A549 (cell line): ENCODE measurements around the gene PDGFC.

Experiments
- BHLHE40 ChIP-seq: IDR thresholded peaks from 2 replicates; pipeline ENCODE4 v1.6.1; 2012; ENCODE audit warnings: low read depth, low read length, inconsistent platforms
- EP300 ChIP-seq, 2 experiments: fragments of >200 bp; sonication (Bioruptor Twin); formaldehyde crosslinking; IDR thresholded peaks; 2 replicates in 1 of 2; 3 replicates in 1 of 2; pipeline ENCODE4 v1.6.1; 2016 to 2017
- FOSL2 ChIP-seq, 2 experiments: fragments of 450-650 bp in 1 of 2; fragments of >200 bp in 1 of 2; sonication (Bioruptor Twin) in 1 of 2; formaldehyde crosslinking; IDR thresholded peaks; 2 replicates each; pipeline versions ENCODE4 v1.5.0 to v1.6.1; 2016 to 2020; ENCODE audit warnings: mild to moderate bottlenecking in 1 of 2, moderate library complexity in 1 of 2
- GATA3 ChIP-seq: IDR thresholded peaks from 2 replicates; pipeline ENCODE4 v1.6.1; 2012; ENCODE audit warnings: borderline replicate concordance
- HOXA7 ChIP-seq: fragments of 250-450 bp; sonication (Bioruptor Pico); IDR thresholded peaks from 2 replicates; pipeline ENCODE4 v1.5.0; 2020; ENCODE audit warnings: mild to moderate bottlenecking, moderate library complexity
- KDM5A ChIP-seq: fragments of 200-600 bp; sonication (generic); IDR thresholded peaks from 2 replicates; pipeline ENCODE4 v1.6.1; 2016; ENCODE audit warnings: antibody characterized with exemption, mild to moderate bottlenecking
- MAFK ChIP-seq: fragments of 450-650 bp; IDR thresholded peaks from 2 replicates; pipeline ENCODE4 v1.6.1; 2014; ENCODE audit not compliant: partially characterized antibody
- MYC ChIP-seq: IDR thresholded peaks from 2 replicates; pipeline ENCODE4 v1.6.1; 2012; ENCODE audit warnings: mild to moderate bottlenecking, inconsistent platforms, low read length, improper control_type of control experiment, borderline replicate concordance
- POLR2A ChIP-seq: IDR thresholded peaks from 2 replicates; pipeline ENCODE4 v1.6.1; 2012; ENCODE audit warnings: mild to moderate bottlenecking, low read length
- RFX5 ChIP-seq: fragments of 450-650 bp; IDR thresholded peaks from 2 replicates; pipeline ENCODE4 v1.7.1; 2014; ENCODE audit warnings: antibody characterized with exemption, mild to moderate bottlenecking, moderate library complexity
- ZNF302 ChIP-seq: fragments of 250-450 bp; sonication (Bioruptor Pico); IDR thresholded peaks from 2 replicates; pipeline ENCODE4 v1.9.0; 2021; ENCODE audit warnings: inconsistent platforms, mild to moderate bottlenecking, moderate library complexity
- TF ChIP-seq, protein P1 (sequence below): fragments of >200 bp; sonication (Bioruptor Twin); formaldehyde crosslinking; IDR thresholded peaks from 3 replicates; pipeline ENCODE4 v1.5.1; 2016
- TF ChIP-seq, protein P2 (sequence below): fragments of 450-650 bp; IDR thresholded peaks from 2 replicates; pipeline ENCODE4 v1.6.1; 2014; ENCODE audit warnings: antibody characterized with exemption

DNA sequence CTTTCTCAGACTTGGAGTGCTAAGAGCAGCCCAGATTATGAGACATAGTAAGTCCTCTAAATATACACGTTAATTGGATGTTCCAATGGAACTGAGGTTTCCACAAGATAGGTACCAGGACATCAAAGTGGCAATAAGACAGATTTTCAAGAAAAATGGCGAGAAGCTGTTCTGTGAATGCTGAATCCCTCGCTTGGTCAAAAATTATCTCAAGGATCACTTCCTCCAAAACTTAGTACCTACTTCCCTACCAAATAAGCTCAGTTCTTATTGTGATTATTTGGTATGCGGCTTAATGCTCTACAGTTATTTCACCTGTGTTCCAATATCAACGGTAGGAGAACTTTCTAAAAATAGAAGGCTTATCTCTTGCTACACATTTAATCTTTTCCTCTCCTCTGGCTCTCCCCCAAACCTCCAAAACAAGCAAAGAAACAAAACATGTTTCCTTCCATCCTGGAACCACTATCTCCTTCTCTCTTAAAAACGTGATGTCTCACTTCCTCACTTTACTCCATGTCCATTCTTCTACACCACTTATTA is 14.7 kb downstream of the PDGFC start:
- no peak for TF ChIP-seq FOSL2 (IDR thresholded peaks at IDR 0.05)
- no peak for TF ChIP-seq FOSL2 (CRISPR knock-in tag; IDR thresholded peaks at IDR 0.05)
- TF ChIP-seq EP300 (IDR thresholded peaks at IDR 0.05) = no peak
- TF ChIP-seq, protein P1, sequence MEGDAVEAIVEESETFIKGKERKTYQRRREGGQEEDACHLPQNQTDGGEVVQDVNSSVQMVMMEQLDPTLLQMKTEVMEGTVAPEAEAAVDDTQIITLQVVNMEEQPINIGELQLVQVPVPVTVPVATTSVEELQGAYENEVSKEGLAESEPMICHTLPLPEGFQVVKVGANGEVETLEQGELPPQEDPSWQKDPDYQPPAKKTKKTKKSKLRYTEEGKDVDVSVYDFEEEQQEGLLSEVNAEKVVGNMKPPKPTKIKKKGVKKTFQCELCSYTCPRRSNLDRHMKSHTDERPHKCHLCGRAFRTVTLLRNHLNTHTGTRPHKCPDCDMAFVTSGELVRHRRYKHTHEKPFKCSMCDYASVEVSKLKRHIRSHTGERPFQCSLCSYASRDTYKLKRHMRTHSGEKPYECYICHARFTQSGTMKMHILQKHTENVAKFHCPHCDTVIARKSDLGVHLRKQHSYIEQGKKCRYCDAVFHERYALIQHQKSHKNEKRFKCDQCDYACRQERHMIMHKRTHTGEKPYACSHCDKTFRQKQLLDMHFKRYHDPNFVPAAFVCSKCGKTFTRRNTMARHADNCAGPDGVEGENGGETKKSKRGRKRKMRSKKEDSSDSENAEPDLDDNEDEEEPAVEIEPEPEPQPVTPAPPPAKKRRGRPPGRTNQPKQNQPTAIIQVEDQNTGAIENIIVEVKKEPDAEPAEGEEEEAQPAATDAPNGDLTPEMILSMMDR = no peak
- TF ChIP-seq MYC = no peak
- TF ChIP-seq MAFK = no peak
- TF ChIP-seq HOXA7 (CRISPR knock-in tag) = no peak
- TF ChIP-seq KDM5A = no peak
- TF ChIP-seq ZNF302 (CRISPR knock-in tag) = no peak
- TF ChIP-seq GATA3 = no peak
- no peak for TF ChIP-seq BHLHE40
- no peak for TF ChIP-seq RFX5
- TF ChIP-seq POLR2A = no peak
- TF ChIP-seq, protein P2, sequence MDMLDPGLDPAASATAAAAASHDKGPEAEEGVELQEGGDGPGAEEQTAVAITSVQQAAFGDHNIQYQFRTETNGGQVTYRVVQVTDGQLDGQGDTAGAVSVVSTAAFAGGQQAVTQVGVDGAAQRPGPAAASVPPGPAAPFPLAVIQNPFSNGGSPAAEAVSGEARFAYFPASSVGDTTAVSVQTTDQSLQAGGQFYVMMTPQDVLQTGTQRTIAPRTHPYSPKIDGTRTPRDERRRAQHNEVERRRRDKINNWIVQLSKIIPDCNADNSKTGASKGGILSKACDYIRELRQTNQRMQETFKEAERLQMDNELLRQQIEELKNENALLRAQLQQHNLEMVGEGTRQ = no peak
